NCI-H128 (cell line): ENCODE measurements around the gene NIPAL4.
"Not testable (repeated sequence)": the region's sequence is repeated elsewhere in the genome, so short reads cannot be mapped to it uniquely, and the experiment has no call there.

Experiments used
- DNase-seq: peaks from one replicate; lab custom pipeline; 2025; ENCODE audit not compliant: unreplicated experiment; lab: John Stamatoyannopoulos, UW

NIPAL4 gene

GRCh38 chr5:157459715-157460599 lies at the start of gene NIPAL4:
NIPAL4 (plus strand) TSS chr5:157460213; CDS start chr5:157460321, 108 bp downstream.
- DNase-seq, result no peak

GRCh38 chr5:157415838-157416237 lies 44.2 kb upstream of the NIPAL4 start:
- DNase-seq, result no peak

GRCh38 chr5:157419521-157419920 lies 40.5 kb upstream of the NIPAL4 start:
- DNase-seq, result not testable (repeated sequence)

- not testable (repeated sequence) for DNase-seq
These were observed 30.1 kb upstream of the NIPAL4 start for GRCh38 chr5:157429920-157430319.

- DNase-seq, result peak; percentile 21
These were observed 28.3 kb upstream of the NIPAL4 start for GRCh38 chr5:157431544-157432200.

GRCh38 chr5:157434096-157434495 lies 25.9 kb upstream of the NIPAL4 start:
- DNase-seq, result no peak

GRCh38 chr5:157443041-157443549 lies 16.9 kb upstream of the NIPAL4 start:
- no peak for DNase-seq

GRCh38 chr5:157444224-157444623 lies 15.8 kb upstream of the NIPAL4 start:
- no peak for DNase-seq

GRCh38 chr5:157445745-157446411 lies 14.1 kb upstream of the NIPAL4 start:
- DNase-seq, result no peak

GRCh38 chr5:157446412-157446935 lies 13.5 kb upstream of the NIPAL4 start:
- no peak for DNase-seq

GRCh38 chr5:157447201-157447637 lies 12.8 kb upstream of the NIPAL4 start:
- DNase-seq, result no peak

GRCh38 chr5:157449011-157449723 lies 10.8 kb upstream of the NIPAL4 start:
- DNase-seq, result no peak

GRCh38 chr5:157450024-157450423 lies 10.0 kb upstream of the NIPAL4 start:
- DNase-seq, result no peak

- DNase-seq, result no peak
These were observed 8.2 kb upstream of the NIPAL4 start for GRCh38 chr5:157451806-157452205.

GRCh38 chr5:157454273-157454672 lies 5.7 kb upstream of the NIPAL4 start:
- no peak for DNase-seq

GRCh38 chr5:157455057-157455456 lies 5.0 kb upstream of the NIPAL4 start:
- no peak for DNase-seq

GRCh38 chr5:157456301-157456700 lies 3.7 kb upstream of the NIPAL4 start:
- no peak for DNase-seq

- DNase-seq, result no peak
These were observed 2.6 kb upstream of the NIPAL4 start for GRCh38 chr5:157457391-157457790.

- no peak for DNase-seq
These were observed 1.2 kb upstream of the NIPAL4 start for GRCh38 chr5:157458835-157459234.

GRCh38 chr5:157460921-157461792 lies 1.1 kb downstream of the NIPAL4 start:
- no peak for DNase-seq
